ENCODE results near the gene LRFN5.

Gene LRFN5

GRCh38 chr14:41773536-41774279, 167.0 kb downstream of the LRFN5 start:
- DNase-seq (ENCODE audit: low read depth): no peak

GRCh38 chr14:41782511-41782910, 175.8 kb downstream of the LRFN5 start:
- DNase-seq (ENCODE audit: low read depth): no peak

- DNase-seq (ENCODE audit: low read depth): no peak
Measured at GRCh38 chr14:41783403-41783802, 176.7 kb downstream of the LRFN5 start.

- DNase-seq (ENCODE audit: low read depth): peak; percentile 20
Measured at GRCh38 chr14:41785696-41786095, 179.0 kb downstream of the LRFN5 start.

GRCh38 chr14:41799817-41800216, 193.1 kb downstream of the LRFN5 start:
- DNase-seq (ENCODE audit: low read depth): no peak

GRCh38 chr14:41805633-41806032, 199.0 kb downstream of the LRFN5 start:
- DNase-seq (ENCODE audit: low read depth): no peak

GRCh38 chr14:41806366-41806975, 199.8 kb downstream of the LRFN5 start:
- DNase-seq (ENCODE audit: low read depth): no peak

GRCh38 chr14:41810362-41810761, 203.7 kb downstream of the LRFN5 start:
- DNase-seq (ENCODE audit: low read depth): no peak

- DNase-seq (ENCODE audit: low read depth): no peak
Measured at GRCh38 chr14:41817626-41818025, 210.9 kb downstream of the LRFN5 start.

- no peak for DNase-seq (ENCODE audit: low read depth)
Measured at GRCh38 chr14:41824441-41824840, 217.8 kb downstream of the LRFN5 start.

- DNase-seq (ENCODE audit: low read depth): no peak
Measured at GRCh38 chr14:41825622-41826021, 218.9 kb downstream of the LRFN5 start.

- DNase-seq (ENCODE audit: low read depth): peak; percentile 33
Measured at GRCh38 chr14:41830714-41831406, 224.2 kb downstream of the LRFN5 start.

- DNase-seq (ENCODE audit: low read depth): no peak
Measured at GRCh38 chr14:41839661-41840060, 233.0 kb downstream of the LRFN5 start.

GRCh38 chr14:41859336-41859735, 252.7 kb downstream of the LRFN5 start:
- no peak for DNase-seq (ENCODE audit: low read depth)

GRCh38 chr14:41860586-41860985, 253.9 kb downstream of the LRFN5 start:
- DNase-seq (ENCODE audit: low read depth): no peak

- DNase-seq (ENCODE audit: low read depth): no peak
Measured at GRCh38 chr14:41865894-41866293, 259.2 kb downstream of the LRFN5 start.

- DNase-seq (ENCODE audit: low read depth): no peak
Measured at GRCh38 chr14:41868396-41868795, 261.7 kb downstream of the LRFN5 start.

GRCh38 chr14:41872931-41873685, 266.4 kb downstream of the LRFN5 start:
- DNase-seq (ENCODE audit: low read depth): no peak

- DNase-seq (ENCODE audit: low read depth): peak; percentile 21
Measured at GRCh38 chr14:41873686-41874317, 267.1 kb downstream of the LRFN5 start.

- DNase-seq (ENCODE audit: low read depth): no peak
Measured at GRCh38 chr14:41875116-41875515, 268.4 kb downstream of the LRFN5 start.

- no peak for DNase-seq (ENCODE audit: low read depth)
Measured at GRCh38 chr14:41878321-41878720, 271.6 kb downstream of the LRFN5 start.

GRCh38 chr14:41891624-41892023, 284.9 kb downstream of the LRFN5 start:
- no peak for DNase-seq (ENCODE audit: low read depth)

Data from ELR (cell line).